ENCODE results near the gene SLC1A2. TPM values are rescaled to one million over a fixed set of nuclear protein-coding genes. Genes with fewer than 3 reads are reported as not detected.

The SLC1A2 gene
- total RNA-seq, 2 donors from 2014 or later, result 0.43 to 0.50 TPM

GRCh38 chr11:35242412-35243242, 176.7 kb downstream of the SLC1A2 start:
- intact Hi-C loops (cut with DNase I, micrococcal nuclease), result no loop called here

GRCh38 chr11:35241531-35241930, 177.8 kb downstream of the SLC1A2 start:
- intact Hi-C loops (cut with DNase I, micrococcal nuclease), result no loop called here
- ATAC-seq, result no peak
- DNase-seq, result no peak

More at GRCh38 chr11:35242412-35243242, 176.7 kb downstream of the SLC1A2 start:
- ATAC-seq (peak; percentile 64), DNase-seq (no peak)

- DNase-seq (no peak), ATAC-seq (no peak)
- intact Hi-C loops (cut with DNase I, micrococcal nuclease), result no loop called here
Observed at GRCh38 chr11:35241083-35241482, 178.3 kb downstream of the SLC1A2 start.

- no peak for ATAC-seq
- intact Hi-C loops (cut with DNase I, micrococcal nuclease), result loop anchor here in 1 of 2 donors (5.0 kb wide), 1 partner anchor 242 kb away; no protein-coding TSS in a partner anchor
- DNase-seq, result no peak
Observed at GRCh38 chr11:35239471-35240075, 179.8 kb downstream of the SLC1A2 start.

- intact Hi-C loops (cut with DNase I, micrococcal nuclease), result loop anchor here in 1 of 2 donors (5.0 kb wide), 1 partner anchor 242 kb away; no protein-coding TSS in a partner anchor
- ATAC-seq (no peak), DNase-seq (no peak)
Observed at GRCh38 chr11:35238882-35239281, 180.5 kb downstream of the SLC1A2 start.

- no peak for ATAC-seq
- intact Hi-C loops (cut with DNase I, micrococcal nuclease), result loop anchor here in 1 of 2 donors (5.0 kb wide), 1 partner anchor 241 kb away; no protein-coding TSS in a partner anchor
- peak in 1 of 2 donors; percentile 39 for DNase-seq
Observed at GRCh38 chr11:35237860-35238715, 181.3 kb downstream of the SLC1A2 start.

GRCh38 chr11:35237351-35237750, 182.0 kb downstream of the SLC1A2 start:
- DNase-seq, result no peak
- ATAC-seq, result no peak
- intact Hi-C loops (cut with DNase I, micrococcal nuclease), result loop anchor here in 1 of 2 donors (5.0 kb wide), 1 partner anchor 240 kb away; no protein-coding TSS in a partner anchor

- no peak for DNase-seq
- ATAC-seq, result peak; percentile 31
- intact Hi-C loops (cut with DNase I, micrococcal nuclease), result loop anchor here in 1 of 2 donors (5.0 kb wide), 1 partner anchor 239 kb away; no protein-coding TSS in a partner anchor
Observed at GRCh38 chr11:35236667-35237003, 182.7 kb downstream of the SLC1A2 start.

GRCh38 chr11:35235936-35236666, 183.3 kb downstream of the SLC1A2 start:
- DNase-seq (peak; percentile 79 to 82), ATAC-seq (peak; percentile 98)
- intact Hi-C loops (cut with DNase I, micrococcal nuclease), result loop anchor here in 1 of 2 donors (5.0 kb wide), 1 partner anchor 239 kb away; no protein-coding TSS in a partner anchor

GRCh38 chr11:35235498-35235897, 183.9 kb downstream of the SLC1A2 start:
- ATAC-seq, result no peak
- intact Hi-C loops (cut with DNase I, micrococcal nuclease), result loop anchor here in 1 of 2 donors (5.0 kb wide), 1 partner anchor 238 kb away; no protein-coding TSS in a partner anchor

GRCh38 chr11:35235157-35235468, 184.2 kb downstream of the SLC1A2 start:
- DNase-seq (no peak), ATAC-seq (no peak)
- intact Hi-C loops (cut with DNase I, micrococcal nuclease), result loop anchor here in 1 of 2 donors (5.0 kb wide), 1 partner anchor 238 kb away; no protein-coding TSS in a partner anchor

More at GRCh38 chr11:35235498-35235897, 183.9 kb downstream of the SLC1A2 start:
- DNase-seq, result no peak

- ATAC-seq, result no peak
- DNase-seq, result no peak
- intact Hi-C loops (cut with DNase I, micrococcal nuclease), result loop anchor here in 1 of 2 donors (5.0 kb wide), 1 partner anchor 237 kb away; no protein-coding TSS in a partner anchor
Observed at GRCh38 chr11:35234460-35235156, 184.8 kb downstream of the SLC1A2 start.

- intact Hi-C loops (cut with DNase I, micrococcal nuclease), result no loop called here
- no peak for ATAC-seq
- DNase-seq, result no peak
Observed at GRCh38 chr11:35233518-35233917, 185.8 kb downstream of the SLC1A2 start.

GRCh38 chr11:35232891-35233330, 186.4 kb downstream of the SLC1A2 start:
- DNase-seq (no peak), ATAC-seq (no peak)
- intact Hi-C loops (cut with DNase I, micrococcal nuclease), result no loop called here

GRCh38 chr11:35231076-35231860, 188.1 kb downstream of the SLC1A2 start:
- intact Hi-C loops (cut with DNase I, micrococcal nuclease), result no loop called here
- no peak for ATAC-seq
- DNase-seq, result no peak

GRCh38 chr11:35230388-35230787, 189.0 kb downstream of the SLC1A2 start:
- DNase-seq (no peak), ATAC-seq (no peak)
- intact Hi-C loops (cut with DNase I, micrococcal nuclease), result no loop called here

- DNase-seq (no peak), ATAC-seq (no peak)
- intact Hi-C loops (cut with DNase I, micrococcal nuclease), result no loop called here
Observed at GRCh38 chr11:35228328-35228725, 191.0 kb downstream of the SLC1A2 start.

Data from left colon (tissue), 2 donors.